ENCODE data around the gene NECTIN1. TPM values are rescaled to one million over a fixed set of nuclear protein-coding genes. Genes with fewer than 3 reads are reported as not detected.
A peak's percentile ranks its signal among the peaks of the same experiment; 100 is the strongest.

Gene NECTIN1
- total and polyA plus RNA-seq, 7 experiments from 2014 or later = 0.30 to 4.2 (median 2.1) TPM

GRCh38 chr11:119683783-119684182 is 45.2 kb downstream of the NECTIN1 start:
- POLR2A ChIA-PET = interaction anchor here (0.6 kb wide), 1 partner anchor 840 kb away, joined by 3 read pairs; no protein-coding TSS in a partner anchor
- CTCF ChIA-PET = no interaction called here

GRCh38 chr11:119681361-119681910 is 47.6 kb downstream of the NECTIN1 start:
- POLR2A ChIA-PET = no interaction called here
- no peak overlapping the region for H3K27ac Mint-ChIP-seq
- Histone ChIP-seq H3K9me3 (ENCODE audit: control insufficient read depth in 2 of 3, low read length in 3 of 3) (no peaks in the 10 kb centered on the region), H3K27me3 (ENCODE audit: control insufficient read depth in 2 of 2, insufficient read depth in 2 of 2, low read length in 2 of 2) (no peaks in the 10 kb centered on the region), H3K36me3 (ENCODE audit: control insufficient read depth in 2 of 3, insufficient read depth in 3 of 3, low read length in 3 of 3) (no peaks in the 10 kb centered on the region), H3K4me3 (ENCODE audit: low read length) (no peak overlapping the region), H3K4me1 (ENCODE audit: control insufficient read depth in 2 of 2, insufficient read depth in 2 of 2, low read length in 2 of 2) (peaks cover 0 to 5% of the 10 kb centered on the region in 2 donors), H3K27ac (ENCODE audit: low read depth, low read length) (no peak overlapping the region)
- ATAC-seq (no peak), DNase-seq (no peak)
- CTCF ChIA-PET = no interaction called here
- no peak overlapping the region for H3K4me3 Mint-ChIP-seq
- peaks cover 0 to 2% (median 0%) of the 10 kb centered on the region in 5 donors for H3K27me3 Mint-ChIP-seq
- H3K36me3 Mint-ChIP-seq = peaks cover 0 to 16% (median 0%) of the 10 kb centered on the region in 5 donors
- intact Hi-C loops (cut with micrococcal nuclease) = no loop called here
- H3K9me3 Mint-ChIP-seq = peaks cover 0 to 2% (median 0%) of the 10 kb centered on the region in 11 donors
- peaks cover 0 to 11% (median 3%) of the 10 kb centered on the region in 7 donors for H3K4me1 Mint-ChIP-seq

More at GRCh38 chr11:119683783-119684182, 45.2 kb downstream of the NECTIN1 start:
- intact Hi-C loops (cut with micrococcal nuclease) = no loop called here
- Mint-ChIP-seq H3K4me3 (no peak overlapping the region), H3K27me3 (peaks cover 0 to 4% (median 0%) of the 10 kb centered on the region in 5 donors), H3K27ac (no peak overlapping the region), H3K36me3 (peaks cover 0 to 3% (median 0%) of the 10 kb centered on the region in 5 donors), H3K9me3 (no peaks in the 10 kb centered on the region), H3K4me1 (peaks cover 0 to 11% (median 3%) of the 10 kb centered on the region in 7 donors)
- ATAC-seq (no peak), DNase-seq (no peak)
- Histone ChIP-seq H3K36me3 (ENCODE audit: control insufficient read depth in 2 of 3, insufficient read depth in 3 of 3, low read length in 3 of 3) (no peaks in the 10 kb centered on the region), H3K27ac (ENCODE audit: low read depth, low read length) (no peak overlapping the region), H3K4me3 (ENCODE audit: low read length) (no peak overlapping the region), H3K4me1 (ENCODE audit: control insufficient read depth in 2 of 2, insufficient read depth in 2 of 2, low read length in 2 of 2) (peaks cover 0 to 5% of the 10 kb centered on the region in 2 donors), H3K27me3 (ENCODE audit: control insufficient read depth in 2 of 2, insufficient read depth in 2 of 2, low read length in 2 of 2) (no peaks in the 10 kb centered on the region), H3K9me3 (ENCODE audit: control insufficient read depth in 2 of 3, low read length in 3 of 3) (no peaks in the 10 kb centered on the region)

- ATAC-seq (peak; percentile 15), DNase-seq (no peak)
- ChIA-PET CTCF (no interaction called here), POLR2A (no interaction called here)
- H3K4me1 Mint-ChIP-seq = peaks cover 0 to 10% (median 3%) of the 10 kb centered on the region in 7 donors
- peaks cover 0 to 2% (median 0%) of the 10 kb centered on the region in 11 donors for H3K9me3 Mint-ChIP-seq
- peaks cover 0 to 5% of the 10 kb centered on the region in 2 donors for H3K4me1 ChIP-seq (ENCODE audit: control insufficient read depth in 2 of 2, insufficient read depth in 2 of 2, low read length in 2 of 2)
- no peaks in the 10 kb centered on the region for H3K36me3 ChIP-seq (ENCODE audit: control insufficient read depth in 2 of 3, insufficient read depth in 3 of 3, low read length in 3 of 3)
- H3K36me3 Mint-ChIP-seq = peaks cover 0 to 16% (median 0%) of the 10 kb centered on the region in 5 donors
- H3K27me3 ChIP-seq (ENCODE audit: control insufficient read depth in 2 of 2, insufficient read depth in 2 of 2, low read length in 2 of 2) = no peaks in the 10 kb centered on the region
- H3K9me3 ChIP-seq (ENCODE audit: control insufficient read depth in 2 of 3, low read length in 3 of 3) = no peaks in the 10 kb centered on the region
- intact Hi-C loops (cut with micrococcal nuclease) = no loop called here
- H3K4me3 ChIP-seq (ENCODE audit: low read length) = no peak overlapping the region
- H3K4me3 Mint-ChIP-seq = no peak overlapping the region
- H3K27ac ChIP-seq (ENCODE audit: low read depth, low read length) = no peak overlapping the region
- no peaks in the 10 kb centered on the region for H3K27me3 Mint-ChIP-seq
- no peak overlapping the region for H3K27ac Mint-ChIP-seq
These were observed 48.2 kb downstream of the NECTIN1 start for GRCh38 chr11:119680541-119681360.

GRCh38 chr11:119679346-119679745 is 49.7 kb downstream of the NECTIN1 start:
- no peaks in the 10 kb centered on the region for H3K27me3 ChIP-seq (ENCODE audit: control insufficient read depth in 2 of 2, insufficient read depth in 2 of 2, low read length in 2 of 2)
- CTCF ChIA-PET = no interaction called here
- peaks cover 0 to 6% (median 0%) of the 10 kb centered on the region in 5 donors for H3K27me3 Mint-ChIP-seq

GRCh38 chr11:119678351-119678750 is 50.6 kb downstream of the NECTIN1 start:
- DNase-seq = no peak
- no peaks in the 10 kb centered on the region for H3K4me1 ChIP-seq (ENCODE audit: control insufficient read depth in 2 of 2, insufficient read depth in 2 of 2, low read length in 2 of 2)
- H3K4me3 ChIP-seq (ENCODE audit: low read length) = no peak overlapping the region
- Mint-ChIP-seq H3K4me3 (no peak overlapping the region), H3K27me3 (peaks cover 0 to 11% (median 0%) of the 10 kb centered on the region in 5 donors), H3K36me3 (peaks cover 0 to 16% (median 0%) of the 10 kb centered on the region in 5 donors), H3K27ac (no peak overlapping the region), H3K9me3 (peaks cover 0 to 2% (median 0%) of the 10 kb centered on the region in 11 donors), H3K4me1 (peaks cover 0 to 12% (median 6%) of the 10 kb centered on the region in 7 donors)
- POLR2A ChIA-PET = no interaction called here
- intact Hi-C loops (cut with micrococcal nuclease) = no loop called here
- CTCF ChIA-PET = no interaction called here
- H3K27ac ChIP-seq (ENCODE audit: low read depth, low read length) = no peak overlapping the region
- H3K36me3 ChIP-seq (ENCODE audit: control insufficient read depth in 2 of 3, insufficient read depth in 3 of 3, low read length in 3 of 3) = no peaks in the 10 kb centered on the region
- ATAC-seq = no peak
- no peaks in the 10 kb centered on the region for H3K27me3 ChIP-seq (ENCODE audit: control insufficient read depth in 2 of 2, insufficient read depth in 2 of 2, low read length in 2 of 2)
- no peaks in the 10 kb centered on the region for H3K9me3 ChIP-seq (ENCODE audit: control insufficient read depth in 2 of 3, low read length in 3 of 3)

More at GRCh38 chr11:119679346-119679745, 49.7 kb downstream of the NECTIN1 start:
- H3K9me3 Mint-ChIP-seq = peaks cover 0 to 2% (median 0%) of the 10 kb centered on the region in 11 donors
- no peak overlapping the region for H3K4me3 Mint-ChIP-seq
- Histone ChIP-seq H3K4me1 (ENCODE audit: control insufficient read depth in 2 of 2, insufficient read depth in 2 of 2, low read length in 2 of 2) (no peaks in the 10 kb centered on the region), H3K9me3 (ENCODE audit: control insufficient read depth in 2 of 3, low read length in 3 of 3) (no peaks in the 10 kb centered on the region), H3K4me3 (ENCODE audit: low read length) (no peak overlapping the region), H3K27ac (ENCODE audit: low read depth, low read length) (no peak overlapping the region), H3K36me3 (ENCODE audit: control insufficient read depth in 2 of 3, insufficient read depth in 3 of 3, low read length in 3 of 3) (no peaks in the 10 kb centered on the region)
- ATAC-seq (no peak), DNase-seq (no peak)
- intact Hi-C loops (cut with micrococcal nuclease) = no loop called here
- H3K36me3 Mint-ChIP-seq = peaks cover 0 to 16% (median 0%) of the 10 kb centered on the region in 5 donors
- peaks cover 0 to 12% (median 3%) of the 10 kb centered on the region in 7 donors for H3K4me1 Mint-ChIP-seq
- H3K27ac Mint-ChIP-seq = no peak overlapping the region
- POLR2A ChIA-PET = no interaction called here

GRCh38 chr11:119677840-119678239 is 51.2 kb downstream of the NECTIN1 start:
- ChIA-PET CTCF (no interaction called here), POLR2A (no interaction called here)
- H3K36me3 Mint-ChIP-seq = peaks cover 0 to 16% (median 0%) of the 10 kb centered on the region in 5 donors
- peaks cover 0 to 2% (median 0%) of the 10 kb centered on the region in 11 donors for H3K9me3 Mint-ChIP-seq
- intact Hi-C loops (cut with micrococcal nuclease) = no loop called here
- H3K27ac ChIP-seq (ENCODE audit: low read depth, low read length) = no peak overlapping the region
- no peaks in the 10 kb centered on the region for H3K9me3 ChIP-seq (ENCODE audit: control insufficient read depth in 2 of 3, low read length in 3 of 3)
- H3K4me3 ChIP-seq (ENCODE audit: low read length) = no peak overlapping the region
- ATAC-seq (no peak), DNase-seq (no peak)
- peaks cover 0 to 11% (median 0%) of the 10 kb centered on the region in 5 donors for H3K27me3 Mint-ChIP-seq
- peaks cover 0 to 12% (median 6%) of the 10 kb centered on the region in 7 donors for H3K4me1 Mint-ChIP-seq
- H3K27me3 ChIP-seq (ENCODE audit: control insufficient read depth in 2 of 2, insufficient read depth in 2 of 2, low read length in 2 of 2) = no peaks in the 10 kb centered on the region
- no peak overlapping the region for H3K4me3 Mint-ChIP-seq
- no peaks in the 10 kb centered on the region for H3K36me3 ChIP-seq (ENCODE audit: control insufficient read depth in 2 of 3, insufficient read depth in 3 of 3, low read length in 3 of 3)
- H3K4me1 ChIP-seq (ENCODE audit: control insufficient read depth in 2 of 2, insufficient read depth in 2 of 2, low read length in 2 of 2) = no peaks in the 10 kb centered on the region
- no peak overlapping the region for H3K27ac Mint-ChIP-seq

All from naive thymus-derived CD4-positive, alpha-beta T cell (primary cell).